HT1080 (cell line): ENCODE measurements around the gene RAD52. TPM values are rescaled to one million over a fixed set of nuclear protein-coding genes. Genes with fewer than 3 reads are reported as not detected.

ENCODE experiments used
- DNase-seq: peaks from one replicate; pipeline ENCODE4 v3.0.0-alpha.2; 2015; ENCODE audit warnings: low read depth
- polyA plus RNA-seq, 2 experiments: library from polyadenylated mRNA; depleted of rRNA; stranded (reverse); fragments of >200 nt; gene quantifications; 2 replicates each; pipeline ENCODE4 v1.2.3, GENCODE V29; 2015
- total RNA-seq: library from RNA; depleted of rRNA; stranded (reverse); fragments of >200 nt; shearing (Covaris generic); gene quantifications from 2 replicates; pipeline ENCODE4 v1.2.3, GENCODE V29; 2014; rRNA removed

The RAD52 gene
- total RNA-seq = 9.9 and 21.9 TPM in 2 replicates
- polyA plus RNA-seq (2015; cell fraction: cytosol; rRNA removed) = 8.3 and 10.7 TPM in 2 replicates
- 63.0 and 76.0 TPM in 2 replicates for polyA plus RNA-seq (2015; cell fraction: nucleus; rRNA removed)

DNA sequence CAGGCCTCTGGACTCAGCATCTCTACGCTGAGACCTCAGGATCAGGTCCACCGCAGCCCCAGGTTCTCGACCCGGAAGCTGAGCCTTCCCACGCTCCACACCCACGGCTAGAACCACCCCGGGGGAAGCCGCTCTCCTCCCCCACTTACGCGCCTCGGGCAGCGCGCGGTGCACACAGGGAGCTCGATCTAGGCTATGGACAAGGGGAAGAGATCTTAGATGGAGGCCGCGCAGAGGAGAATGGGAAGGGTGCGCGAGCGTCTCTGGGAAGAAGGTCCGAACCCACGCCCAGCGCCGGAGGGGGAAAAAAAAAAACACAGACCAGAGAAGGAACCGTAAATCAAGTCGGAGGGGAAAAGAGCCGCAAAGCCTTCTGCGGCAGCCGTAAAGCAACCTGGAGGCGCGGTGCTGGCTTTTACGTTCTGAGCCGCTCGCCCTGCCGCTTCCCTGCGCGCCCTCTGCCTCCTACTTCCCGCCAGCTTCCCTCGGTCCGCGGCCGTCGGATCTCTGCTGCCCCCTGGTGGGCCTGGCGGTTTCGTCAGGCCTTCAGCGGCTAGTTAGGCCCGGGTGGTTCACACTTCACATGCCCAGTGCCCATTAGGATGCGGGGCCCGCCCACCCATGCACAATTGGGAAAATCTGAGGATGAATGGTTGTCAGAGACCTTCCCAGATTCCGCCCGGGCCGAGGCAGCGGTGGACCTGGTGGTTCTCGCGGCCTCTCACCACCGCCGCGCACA is at the start of gene RAD52:
Gene RAD52 (minus strand): TSS at position 242 of the 739 bp plus-strand sequence. CDS start 16,636 bp downstream, outside the sequence.
- peak; percentile 100 for DNase-seq

DNA sequence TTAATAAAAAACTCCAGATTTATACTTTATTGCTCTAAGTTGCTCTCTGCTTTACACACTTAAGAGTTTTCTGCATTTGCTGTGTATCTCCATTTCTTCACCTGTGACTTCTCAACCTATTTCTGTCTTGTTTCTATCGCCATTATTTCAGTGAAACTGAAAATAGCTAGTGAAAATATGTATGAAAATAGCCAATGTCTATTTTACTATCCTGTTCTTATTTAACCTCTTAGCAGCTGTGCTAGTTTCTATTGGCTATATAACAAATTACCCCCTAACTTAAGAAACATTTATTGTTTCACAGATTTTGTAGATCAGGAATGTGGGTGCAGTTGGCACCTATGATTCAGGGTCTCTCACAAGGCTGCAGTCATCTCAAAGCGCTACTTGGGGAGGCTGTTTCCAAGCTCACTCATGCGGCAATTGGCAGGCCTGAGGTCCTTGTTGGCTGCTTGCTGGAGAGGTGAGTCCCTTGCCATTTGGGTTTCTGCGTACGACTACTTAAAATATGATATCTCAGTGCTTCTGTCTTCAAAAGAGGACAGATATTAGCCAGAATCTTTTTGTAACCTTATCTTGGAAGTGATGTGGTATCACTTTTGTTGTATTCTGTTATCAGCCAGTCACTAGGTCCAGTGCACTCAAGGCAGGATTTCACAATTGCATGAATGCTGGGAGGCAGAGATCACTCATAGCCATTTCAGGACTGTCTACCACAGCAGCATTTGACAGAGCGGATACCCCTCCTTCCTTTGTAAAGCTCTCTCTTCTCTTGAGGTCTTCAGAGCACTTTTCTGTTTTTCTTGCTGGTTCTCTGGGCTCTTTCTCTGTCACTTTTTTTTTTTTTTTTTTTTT is 48.8 kb upstream of the RAD52 start:
- DNase-seq = no peak

GRCh38 chr12:997505-997904 is 48.0 kb upstream of the RAD52 start:
- no peak for DNase-seq

DNA sequence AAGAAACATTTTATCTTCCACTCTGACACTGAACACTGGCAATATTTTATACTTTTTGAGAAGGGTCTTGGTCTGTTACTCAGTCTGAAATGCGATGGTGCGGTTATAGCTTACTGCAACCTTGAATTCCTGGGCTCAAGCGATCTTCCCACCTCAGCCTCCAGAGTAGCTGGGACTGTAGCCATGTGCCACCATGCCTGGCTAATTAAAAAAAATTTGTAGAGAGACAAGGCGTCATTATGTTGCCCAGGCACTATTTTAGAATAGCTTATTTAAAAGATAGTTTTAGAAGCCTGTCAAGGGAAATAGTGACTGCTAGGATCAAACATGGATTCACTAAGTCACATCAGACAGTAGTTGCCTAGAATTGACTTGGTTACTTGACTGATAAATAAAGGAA is 47.4 kb upstream of the RAD52 start:
- no peak for DNase-seq

DNA sequence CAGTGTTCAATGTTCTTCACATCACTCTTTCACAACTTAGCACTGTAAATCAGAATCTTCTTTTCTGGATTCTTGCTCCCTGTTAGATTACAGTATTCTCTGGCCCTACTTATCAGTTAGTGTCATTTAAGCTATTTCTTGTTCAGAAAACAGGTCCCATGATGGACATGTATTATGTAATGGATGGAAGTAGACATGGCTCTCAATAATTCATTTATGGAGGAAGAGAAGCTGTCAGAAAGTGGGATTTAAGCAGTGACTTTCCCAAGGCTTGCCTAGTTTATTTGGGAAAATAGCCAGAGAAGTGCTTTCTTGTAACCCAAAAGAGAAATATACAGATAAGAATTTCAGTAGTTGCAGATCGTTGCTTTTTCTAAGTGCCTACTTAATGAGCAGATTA is 43.2 kb upstream of the RAD52 start:
- DNase-seq = no peak

GRCh38 chr12:991350-992333 is 42.1 kb upstream of the RAD52 start:
- peak; percentile 25 for DNase-seq

GRCh38 chr12:990661-991349 is 41.3 kb upstream of the RAD52 start, which contains the start of gene ERC1:
Gene ERC1, plus strand, starts transcription at chr12:991223. Its CDS starts 36,681 bp downstream, at chr12:1027904.
- DNase-seq = peak; percentile 87

DNA sequence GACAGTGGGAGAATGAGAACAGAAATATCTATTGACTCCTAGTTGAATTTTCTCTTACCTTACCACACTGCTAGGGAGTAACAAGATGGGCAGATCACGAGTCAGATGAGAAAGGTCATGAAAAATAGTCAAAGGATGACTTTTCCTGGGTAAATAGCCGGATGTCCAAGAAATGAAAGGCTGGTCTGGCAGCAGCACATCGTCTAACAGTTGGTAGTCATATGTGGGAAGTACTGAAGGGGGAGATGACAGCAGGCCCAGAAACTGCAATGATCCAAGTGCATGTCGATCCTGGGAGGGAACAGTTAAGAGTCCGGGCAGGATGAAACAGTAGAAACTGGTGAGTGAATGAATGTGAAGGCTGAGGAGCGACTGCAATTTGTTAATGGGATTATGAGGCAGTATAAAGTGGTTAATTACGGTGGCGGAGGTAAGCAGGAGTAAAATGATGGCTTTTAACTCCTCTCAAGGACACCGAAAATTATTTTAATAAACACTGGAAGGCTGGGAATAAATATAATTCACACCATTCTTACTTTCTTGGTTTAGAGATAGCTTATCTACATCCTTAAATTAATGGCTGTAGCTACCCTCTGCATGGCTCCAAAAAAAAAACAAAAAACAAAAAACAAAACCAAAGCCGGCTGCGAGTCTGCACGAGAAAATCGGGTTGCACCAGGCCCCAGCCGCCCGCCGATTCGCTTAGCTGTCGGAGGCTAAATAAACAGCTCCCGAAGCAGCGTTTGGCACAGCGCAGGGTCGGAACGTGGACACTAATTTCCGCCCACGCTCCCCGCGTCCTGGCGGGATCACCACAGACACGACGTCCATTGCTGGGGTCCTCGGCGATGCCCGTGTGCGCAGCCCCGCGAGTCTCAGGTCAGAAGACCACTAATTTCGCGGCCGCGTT is 40.5 kb upstream of the RAD52 start:
- peak; percentile 70 for DNase-seq

DNA sequence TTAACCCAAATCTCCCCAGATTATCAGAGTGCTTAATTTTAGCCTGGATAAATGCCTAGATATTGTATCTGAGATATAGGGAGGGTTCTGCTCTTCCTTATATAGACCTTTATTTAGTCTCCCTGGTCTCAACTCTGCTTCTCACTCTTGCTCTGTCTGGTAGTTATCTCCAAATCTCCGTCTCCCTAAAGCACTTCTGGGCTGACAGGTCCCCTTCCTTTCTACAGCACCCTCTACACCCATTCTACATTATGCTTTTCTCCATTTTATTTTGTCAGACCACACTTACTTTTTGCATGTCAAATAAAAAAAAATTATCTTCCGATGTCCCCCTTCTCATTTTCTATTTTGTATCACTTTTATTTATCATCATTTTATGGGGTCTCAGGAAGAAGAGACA is 39.6 kb upstream of the RAD52 start:
- no peak for DNase-seq

GRCh38 chr12:988646-989045 is 39.2 kb upstream of the RAD52 start:
- no peak for DNase-seq

DNA sequence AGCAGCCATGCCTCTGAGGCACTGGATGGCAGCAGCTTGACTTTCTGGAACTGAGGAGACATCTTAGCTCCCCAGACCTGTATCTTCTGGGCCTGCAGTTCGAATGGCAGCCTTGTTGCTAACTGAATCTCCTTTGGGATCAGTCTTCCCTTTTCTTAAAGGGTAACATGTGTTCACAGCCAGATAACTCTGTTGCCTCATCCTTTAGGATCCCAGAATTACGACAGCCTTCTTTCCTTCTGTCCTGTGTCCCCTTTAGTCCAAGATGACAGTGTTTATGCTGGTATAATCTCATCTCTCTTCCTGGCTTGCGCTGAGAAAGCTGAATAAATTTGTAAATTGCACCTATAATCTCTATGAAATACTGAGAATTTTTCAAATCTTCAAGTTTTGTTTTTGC is 32.5 kb upstream of the RAD52 start:
- DNase-seq = no peak

- peak; percentile 59 for DNase-seq
These were observed 31.8 kb upstream of the RAD52 start for GRCh38 chr12:981176-981828.

GRCh38 chr12:979349-979748 is 29.9 kb upstream of the RAD52 start:
- no peak for DNase-seq

DNA sequence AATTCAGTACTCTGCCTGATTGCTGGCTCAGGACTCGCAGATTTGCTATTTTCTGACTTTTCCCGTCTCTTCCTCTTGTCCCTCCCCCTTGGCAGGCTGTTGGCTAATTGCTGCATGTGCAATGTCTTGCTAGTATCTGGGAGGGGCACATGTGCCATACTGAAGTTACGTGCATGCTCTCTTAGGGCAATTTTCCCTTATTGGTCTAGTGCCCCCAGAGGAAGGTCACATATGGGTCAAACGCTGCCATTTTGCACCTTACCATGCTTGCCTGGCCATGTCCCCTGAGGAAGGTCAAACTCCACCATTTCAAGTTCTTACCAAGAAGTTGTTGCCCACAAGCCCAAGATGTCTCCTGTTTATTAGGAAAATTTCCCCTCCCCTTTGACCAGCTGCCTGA is 27.7 kb upstream of the RAD52 start:
- no peak for DNase-seq

GRCh38 chr12:976644-977043 is 27.1 kb upstream of the RAD52 start:
- DNase-seq = no peak

GRCh38 chr12:974271-974862 is 24.9 kb upstream of the RAD52 start:
- DNase-seq = no peak

GRCh38 chr12:971991-972390 is 22.5 kb upstream of the RAD52 start:
- DNase-seq = no peak

DNA sequence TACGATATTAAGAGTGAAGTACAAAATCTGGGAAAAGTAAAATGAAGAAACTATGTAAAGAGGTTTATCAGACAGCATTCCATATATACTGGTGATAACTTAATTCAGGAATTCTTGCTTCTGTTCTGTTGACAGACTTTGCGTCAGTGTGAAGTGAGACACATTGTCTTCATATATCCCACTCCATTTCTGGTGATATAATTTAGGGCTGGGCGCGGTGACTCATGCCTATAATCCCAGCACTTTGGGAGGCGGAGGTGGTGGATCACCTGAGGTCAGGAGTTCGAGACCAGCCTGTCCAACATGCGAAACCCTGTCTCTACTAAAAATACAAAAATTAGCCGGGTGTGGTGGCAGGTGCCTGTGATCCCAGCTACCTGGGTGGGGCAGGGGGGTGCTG is 20.3 kb upstream of the RAD52 start:
- DNase-seq = no peak
